Vagina (tissue), 2 donors: Measurements from ENCODE around the gene SHROOM4. TPM values are rescaled to one million over a fixed set of nuclear protein-coding genes. Genes with fewer than 3 reads are reported as not detected.

Source experiments
- DNase-seq, 2 donors: peaks; one replicate each; pipeline ENCODE4 v3.0.0-alpha.2; 2017; ENCODE audit errors: extremely low spot score in 2 of 2
- H3K27ac ChIP-seq: fragments of 200-600 bp; sonication (generic); one replicate; pipeline ENCODE4 v1.5.1; 2019
- H3K27me3 ChIP-seq: fragments of 200-600 bp; sonication (generic); one replicate; pipeline ENCODE4 v1.5.1; 2019
- H3K36me3 ChIP-seq, 2 donors: fragments of 200-600 bp; sonication (generic); one replicate each; pipeline ENCODE4 v1.5.1; 2017 to 2019
- H3K4me1 ChIP-seq: fragments of 200-600 bp; sonication (generic); one replicate; pipeline ENCODE4 v1.5.1; 2019
- H3K4me3 ChIP-seq, 2 donors: fragments of 200-600 bp; sonication (generic); 1 replicate in 1 of 2; 2 replicates in 1 of 2; pipeline ENCODE4 v1.5.1; 2016 to 2019
- H3K9me3 ChIP-seq: fragments of 200-600 bp; sonication (generic); one replicate; pipeline ENCODE4 v1.5.1; 2019
- CTCF ChIP-seq, 3 experiments: fragments of 450-650 bp in 2 of 3; fragments of 200-600 bp in 1 of 3; sonication (generic) in 1 of 3; IDR thresholded peaks; one replicate each; pipeline ENCODE4 v1.5.1; 2017 to 2019; ENCODE audit warnings: antibody characterized with exemption in 3 of 3, mild to moderate bottlenecking in 2 of 3, moderate library complexity in 2 of 3
- POLR2A ChIP-seq, 2 donors: fragments of 450-650 bp; IDR thresholded peaks; one replicate each; pipeline ENCODE4 v1.6.1; 2017; ENCODE audit warnings: antibody characterized with exemption in 2 of 2, mild to moderate bottlenecking in 2 of 2, moderate library complexity in 2 of 2
- POLR2AphosphoS5 ChIP-seq, 2 donors: sonication (generic); formaldehyde crosslinking; IDR thresholded peaks; one replicate each; pipeline ENCODE4 v1.9.0; 2017; ENCODE audit warnings: antibody characterized with exemption in 2 of 2, mild to moderate bottlenecking in 2 of 2, low read depth in 1 of 2; ENCODE audit not compliant: insufficient read depth in 1 of 2
- intact Hi-C: fragments of 100-400 bp; cut with DNase I; formaldehyde crosslinking; loops from one replicate; pipeline ENCODE4 v1.15.1; 2023
- small RNA-seq: library from RNA; depleted of rRNA; stranded (forward); fragments of <200 nt; gene quantifications from one replicate; pipeline ENCODE3, GENCODE V24; 2016
- total RNA-seq: library from RNA; depleted of rRNA; stranded (reverse); fragments of >200 nt; gene quantifications from one replicate; pipeline ENCODE4 v1.2.3, GENCODE V29; 2016

The SHROOM4 gene
- total RNA-seq, 1 donor from 2014 or later: 10.1 TPM

DNA sequence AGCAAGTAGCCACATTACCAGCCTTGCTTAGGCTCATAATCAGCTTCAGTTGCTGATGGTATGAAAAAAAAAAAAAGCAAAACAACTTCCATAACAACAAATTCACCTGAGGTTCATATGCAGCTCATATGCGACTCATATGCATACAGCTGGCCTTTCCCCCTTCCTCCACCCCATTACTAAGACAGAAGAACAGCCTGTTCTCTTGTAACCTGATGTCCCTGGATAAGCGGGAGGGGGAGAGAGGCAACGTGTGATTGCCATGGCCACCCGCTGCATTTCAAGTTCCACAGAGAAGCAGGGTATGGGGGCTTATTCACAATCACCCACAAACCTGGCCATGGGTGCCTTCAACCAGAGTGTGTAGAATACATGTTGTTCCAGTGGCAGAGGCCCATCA, 248.3 kb downstream of the SHROOM4 start:
- Histone ChIP-seq H3K4me3 (no peak overlapping the region), H3K27me3 (no peaks in the 10 kb centered on the region), H3K9me3 (no peaks in the 10 kb centered on the region), H3K27ac (no peak overlapping the region), H3K4me1 (no peaks in the 10 kb centered on the region), H3K36me3 (no peaks in the 10 kb centered on the region)
- DNase-seq: no peak
- TF ChIP-seq POLR2AphosphoS5 (IDR thresholded peaks at IDR 0.05; ENCODE audit: insufficient read depth in 1 of 2, low read depth in 1 of 2) (no peak), CTCF (IDR thresholded peaks at IDR 0.05) (no peak), POLR2A (IDR thresholded peaks at IDR 0.05) (no peak)
- intact Hi-C loops: no loop called here

Small RNA genes within 50 kb of the gene (small RNA-seq; reads per million reads assigned to genes)
- not detected for gene RNU6-935P

Other genes starting within 250 kb of the SHROOM4 start
- gene BMP15, start 96.5 kb upstream of the SHROOM4 start, total RNA-seq: not detected